ENCODE data around the gene HOOK2. TPM values are rescaled to one million over a fixed set of nuclear protein-coding genes. Genes with fewer than 3 reads are reported as not detected.
A peak's percentile ranks its signal among the peaks of the same experiment; 100 is the strongest.

HOOK2 gene
- total and polyA plus RNA-seq, 9 of the 15 experiments (the other 6 are each of a cell fraction or from before 2014, with no cell fraction given): 1.3 to 17.2 (median 9.9) TPM

DNA sequence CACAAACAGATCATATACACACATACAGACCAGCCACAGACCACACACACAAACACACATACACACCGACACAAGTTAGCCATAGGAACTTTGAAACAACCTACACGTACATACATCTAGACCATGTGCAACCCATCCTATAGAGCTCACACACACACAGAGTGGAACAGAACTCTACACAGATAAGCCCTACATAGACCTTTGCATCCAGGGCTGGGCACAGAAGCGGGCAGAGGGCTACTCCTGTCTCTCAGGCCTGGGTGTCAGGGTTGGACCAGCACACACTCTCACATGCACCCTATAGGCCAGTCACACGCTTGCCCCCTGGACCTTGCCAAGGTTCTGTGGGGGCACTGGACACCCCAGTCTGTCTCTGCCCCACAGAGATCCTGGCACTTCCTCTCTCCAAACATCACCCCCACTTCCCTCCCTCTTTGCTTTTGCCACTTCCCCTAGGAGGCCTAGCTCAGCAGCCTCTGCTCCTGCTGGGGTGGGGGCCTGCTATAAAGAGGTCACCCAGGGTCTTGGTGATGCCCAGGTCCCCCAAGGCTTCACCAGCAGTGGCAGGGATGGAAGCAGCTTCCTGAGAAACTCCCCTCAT, 10.2 kb upstream of the HOOK2 start (continued):
- TF ChIP-seq ZNF408 (CRISPR knock-in tag; IDR thresholded peaks at IDR 0.05; ENCODE audit: low read depth) (no peak), HDAC6 (IDR thresholded peaks at IDR 0.05; ENCODE audit: low read depth, low read length) (no peak), ELF2 (CRISPR knock-in tag; IDR thresholded peaks at IDR 0.05) (no peak), HDAC1 (IDR thresholded peaks at IDR 0.05) (0 out of 4 replicates have a peak, but pooled peaks of 1 of the 2 experiments have one; percentile 38), SNIP1 (IDR thresholded peaks at IDR 0.05; ENCODE audit: low read depth) (no peak), ZNF175 (CRISPR knock-in tag; IDR thresholded peaks at IDR 0.05; ENCODE audit: low read depth) (no peak), MEF2A (IDR thresholded peaks at IDR 0.05; ENCODE audit: control insufficient read depth, low read depth, low read length) (no peak), SPI1 (IDR thresholded peaks at IDR 0.05; ENCODE audit: borderline replicate concordance, low read depth, low read length) (peak; percentile 91), KLF16 (IDR thresholded peaks at IDR 0.05) (no peak), PML (IDR thresholded peaks at IDR 0.05; ENCODE audit: low read length) (no peak)
- TF ChIP-seq, protein P1, sequence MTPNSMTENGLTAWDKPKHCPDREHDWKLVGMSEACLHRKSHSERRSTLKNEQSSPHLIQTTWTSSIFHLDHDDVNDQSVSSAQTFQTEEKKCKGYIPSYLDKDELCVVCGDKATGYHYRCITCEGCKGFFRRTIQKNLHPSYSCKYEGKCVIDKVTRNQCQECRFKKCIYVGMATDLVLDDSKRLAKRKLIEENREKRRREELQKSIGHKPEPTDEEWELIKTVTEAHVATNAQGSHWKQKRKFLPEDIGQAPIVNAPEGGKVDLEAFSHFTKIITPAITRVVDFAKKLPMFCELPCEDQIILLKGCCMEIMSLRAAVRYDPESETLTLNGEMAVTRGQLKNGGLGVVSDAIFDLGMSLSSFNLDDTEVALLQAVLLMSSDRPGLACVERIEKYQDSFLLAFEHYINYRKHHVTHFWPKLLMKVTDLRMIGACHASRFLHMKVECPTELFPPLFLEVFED (CRISPR knock-in tag; conservative IDR thresholded peaks at IDR 0.05): 0 out of 2 replicates have a peak, but pooled peaks have one; percentile 1
- TF ChIP-seq, protein P2, sequence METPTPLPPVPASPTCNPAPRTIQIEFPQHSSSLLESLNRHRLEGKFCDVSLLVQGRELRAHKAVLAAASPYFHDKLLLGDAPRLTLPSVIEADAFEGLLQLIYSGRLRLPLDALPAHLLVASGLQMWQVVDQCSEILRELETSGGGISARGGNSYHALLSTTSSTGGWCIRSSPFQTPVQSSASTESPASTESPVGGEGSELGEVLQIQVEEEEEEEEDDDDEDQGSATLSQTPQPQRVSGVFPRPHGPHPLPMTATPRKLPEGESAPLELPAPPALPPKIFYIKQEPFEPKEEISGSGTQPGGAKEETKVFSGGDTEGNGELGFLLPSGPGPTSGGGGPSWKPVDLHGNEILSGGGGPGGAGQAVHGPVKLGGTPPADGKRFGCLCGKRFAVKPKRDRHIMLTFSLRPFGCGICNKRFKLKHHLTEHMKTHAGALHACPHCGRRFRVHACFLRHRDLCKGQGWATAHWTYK (CRISPR knock-in tag; IDR thresholded peaks at IDR 0.05): peak; percentile 15; the same call in 1 of the 2 replicates
- TF ChIP-seq, protein P3, sequence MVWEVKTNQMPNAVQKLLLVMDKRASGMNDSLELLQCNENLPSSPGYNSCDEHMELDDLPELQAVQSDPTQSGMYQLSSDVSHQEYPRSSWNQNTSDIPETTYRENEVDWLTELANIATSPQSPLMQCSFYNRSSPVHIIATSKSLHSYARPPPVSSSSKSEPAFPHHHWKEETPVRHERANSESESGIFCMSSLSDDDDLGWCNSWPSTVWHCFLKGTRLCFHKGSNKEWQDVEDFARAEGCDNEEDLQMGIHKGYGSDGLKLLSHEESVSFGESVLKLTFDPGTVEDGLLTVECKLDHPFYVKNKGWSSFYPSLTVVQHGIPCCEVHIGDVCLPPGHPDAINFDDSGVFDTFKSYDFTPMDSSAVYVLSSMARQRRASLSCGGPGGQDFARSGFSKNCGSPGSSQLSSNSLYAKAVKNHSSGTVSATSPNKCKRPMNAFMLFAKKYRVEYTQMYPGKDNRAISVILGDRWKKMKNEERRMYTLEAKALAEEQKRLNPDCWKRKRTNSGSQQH (CRISPR knock-in tag; IDR thresholded peaks at IDR 0.05): no peak
- TF ChIP-seq, protein P4, sequence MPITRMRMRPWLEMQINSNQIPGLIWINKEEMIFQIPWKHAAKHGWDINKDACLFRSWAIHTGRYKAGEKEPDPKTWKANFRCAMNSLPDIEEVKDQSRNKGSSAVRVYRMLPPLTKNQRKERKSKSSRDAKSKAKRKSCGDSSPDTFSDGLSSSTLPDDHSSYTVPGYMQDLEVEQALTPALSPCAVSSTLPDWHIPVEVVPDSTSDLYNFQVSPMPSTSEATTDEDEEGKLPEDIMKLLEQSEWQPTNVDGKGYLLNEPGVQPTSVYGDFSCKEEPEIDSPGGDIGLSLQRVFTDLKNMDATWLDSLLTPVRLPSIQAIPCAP (CRISPR knock-in tag; IDR thresholded peaks at IDR 0.05; ENCODE audit: borderline replicate concordance): no peak
- TF ChIP-seq, protein P5, sequence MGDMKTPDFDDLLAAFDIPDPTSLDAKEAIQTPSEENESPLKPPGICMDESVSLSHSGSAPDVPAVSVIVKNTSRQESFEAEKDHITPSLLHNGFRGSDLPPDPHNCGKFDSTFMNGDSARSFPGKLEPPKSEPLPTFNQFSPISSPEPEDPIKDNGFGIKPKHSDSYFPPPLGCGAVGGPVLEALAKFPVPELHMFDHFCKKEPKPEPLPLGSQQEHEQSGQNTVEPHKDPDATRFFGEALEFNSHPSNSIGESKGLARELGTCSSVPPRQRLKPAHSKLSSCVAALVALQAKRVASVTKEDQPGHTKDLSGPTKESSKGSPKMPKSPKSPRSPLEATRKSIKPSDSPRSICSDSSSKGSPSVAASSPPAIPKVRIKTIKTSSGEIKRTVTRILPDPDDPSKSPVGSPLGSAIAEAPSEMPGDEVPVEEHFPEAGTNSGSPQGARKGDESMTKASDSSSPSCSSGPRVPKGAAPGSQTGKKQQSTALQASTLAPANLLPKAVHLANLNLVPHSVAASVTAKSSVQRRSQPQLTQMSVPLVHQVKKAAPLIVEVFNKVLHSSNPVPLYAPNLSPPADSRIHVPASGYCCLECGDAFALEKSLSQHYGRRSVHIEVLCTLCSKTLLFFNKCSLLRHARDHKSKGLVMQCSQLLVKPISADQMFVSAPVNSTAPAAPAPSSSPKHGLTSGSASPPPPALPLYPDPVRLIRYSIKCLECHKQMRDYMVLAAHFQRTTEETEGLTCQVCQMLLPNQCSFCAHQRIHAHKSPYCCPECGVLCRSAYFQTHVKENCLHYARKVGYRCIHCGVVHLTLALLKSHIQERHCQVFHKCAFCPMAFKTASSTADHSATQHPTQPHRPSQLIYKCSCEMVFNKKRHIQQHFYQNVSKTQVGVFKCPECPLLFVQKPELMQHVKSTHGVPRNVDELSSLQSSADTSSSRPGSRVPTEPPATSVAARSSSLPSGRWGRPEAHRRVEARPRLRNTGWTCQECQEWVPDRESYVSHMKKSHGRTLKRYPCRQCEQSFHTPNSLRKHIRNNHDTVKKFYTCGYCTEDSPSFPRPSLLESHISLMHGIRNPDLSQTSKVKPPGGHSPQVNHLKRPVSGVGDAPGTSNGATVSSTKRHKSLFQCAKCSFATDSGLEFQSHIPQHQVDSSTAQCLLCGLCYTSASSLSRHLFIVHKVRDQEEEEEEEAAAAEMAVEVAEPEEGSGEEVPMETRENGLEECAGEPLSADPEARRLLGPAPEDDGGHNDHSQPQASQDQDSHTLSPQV (IDR thresholded peaks at IDR 0.05): peak; percentile 22; the same call in 1 of the 2 replicates
- TF ChIP-seq, protein P6, sequence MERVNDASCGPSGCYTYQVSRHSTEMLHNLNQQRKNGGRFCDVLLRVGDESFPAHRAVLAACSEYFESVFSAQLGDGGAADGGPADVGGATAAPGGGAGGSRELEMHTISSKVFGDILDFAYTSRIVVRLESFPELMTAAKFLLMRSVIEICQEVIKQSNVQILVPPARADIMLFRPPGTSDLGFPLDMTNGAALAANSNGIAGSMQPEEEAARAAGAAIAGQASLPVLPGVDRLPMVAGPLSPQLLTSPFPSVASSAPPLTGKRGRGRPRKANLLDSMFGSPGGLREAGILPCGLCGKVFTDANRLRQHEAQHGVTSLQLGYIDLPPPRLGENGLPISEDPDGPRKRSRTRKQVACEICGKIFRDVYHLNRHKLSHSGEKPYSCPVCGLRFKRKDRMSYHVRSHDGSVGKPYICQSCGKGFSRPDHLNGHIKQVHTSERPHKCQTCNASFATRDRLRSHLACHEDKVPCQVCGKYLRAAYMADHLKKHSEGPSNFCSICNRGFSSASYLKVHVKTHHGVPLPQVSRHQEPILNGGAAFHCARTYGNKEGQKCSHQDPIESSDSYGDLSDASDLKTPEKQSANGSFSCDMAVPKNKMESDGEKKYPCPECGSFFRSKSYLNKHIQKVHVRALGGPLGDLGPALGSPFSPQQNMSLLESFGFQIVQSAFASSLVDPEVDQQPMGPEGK (CRISPR knock-in tag; IDR thresholded peaks at IDR 0.05; ENCODE audit: borderline replicate concordance): no peak
